ENCODE measurements around the gene CTDSP2. TPM values are rescaled to one million over a fixed set of nuclear protein-coding genes. Genes with fewer than 3 reads are reported as not detected.
A peak's percentile ranks its signal among the peaks of the same experiment; 100 is the strongest.

The CTDSP2 gene
- total and polyA plus RNA-seq, 2 donors (not counting 3 experiments of a cell fraction or from before 2014, with no cell fraction given), result 142 to 146 TPM

GRCh38 chr12:57895389-57896114, 49.0 kb upstream of the CTDSP2 start:
- no peak for FAIRE-seq
- H3K4me1 ChIP-seq (ENCODE audit: control insufficient read depth, extremely low read depth, insufficient read depth, low read length), result peaks cover 32% of the 10 kb centered on the region
- H2AFZ ChIP-seq (ENCODE audit: low read depth, low read length), result peak overlapping the region; percentile 94

More at GRCh38 chr12:57895389-57896114, 49.0 kb upstream of the CTDSP2 start:
- H4K20me1 ChIP-seq (replicated peaks; ENCODE audit: control insufficient read depth, extremely low read depth, insufficient read depth, low read length), result no peaks in the 10 kb centered on the region
- ChIA-PET POLR2A (interaction anchor here (1.6 to 2.2 kb wide), 4 partner anchors 31 to 93 kb away, joined by 3 to 18 read pairs (median 5); partner anchors contain the start of genes ATP23 and CTDSP2), CTCF (interaction anchor here (0.8 to 7.5 kb wide), 10 partner anchors 22 to 129 kb away, joined by 3 to 139 read pairs (median 10); partner anchors contain the start of genes CTDSP2 and TSFM)
- H3K27ac ChIP-seq (ENCODE audit: insufficient read depth, low read depth, low read length), result no peak overlapping the region
- dilution Hi-C loops (cut with MboI; ENCODE audit: extremely low pct_ligation_motif_present, low sequenced_read_pairs), result no loop called here
- no peak for TF ChIP-seq POLR2A (IDR thresholded peaks at IDR 0.05; ENCODE audit: low read depth, low read length)
- TF ChIP-seq POLR2AphosphoS5 (IDR thresholded peaks at IDR 0.05; ENCODE audit: insufficient read depth, low read depth, low read length), result no peak
- no peak for TF ChIP-seq GATA2 (IDR thresholded peaks at IDR 0.05; ENCODE audit: insufficient read depth, insufficient read length, low read depth, low read length)
- TF ChIP-seq FOS (IDR thresholded peaks at IDR 0.05; ENCODE audit: borderline replicate concordance, insufficient read depth, low read length), result no peak
- no peak for TF ChIP-seq MAX (IDR thresholded peaks at IDR 0.05; ENCODE audit: insufficient read depth, insufficient read length)
- TF ChIP-seq CTCF (IDR thresholded peaks at IDR 0.05; ENCODE audit: extremely low read depth in 1 of 2, insufficient read depth in 1 of 2, low read depth in 1 of 2, low read length in 2 of 2), result no peak
- no peak for TF ChIP-seq JUN (IDR thresholded peaks at IDR 0.05; ENCODE audit: borderline replicate concordance, insufficient read depth, insufficient read length, low read depth)
- no peak for TF ChIP-seq EZH2 (IDR thresholded peaks at IDR 0.05; ENCODE audit: borderline replicate concordance, low read depth, low read length, severe bottlenecking)
- no peak for TF ChIP-seq MYC (IDR thresholded peaks at IDR 0.05; ENCODE audit: low read depth, low read length)
- no peaks in the 10 kb centered on the region for H3K36me3 ChIP-seq (ENCODE audit: control insufficient read depth in 2 of 2, extremely low read depth in 1 of 2, insufficient read depth in 2 of 2, low read length in 2 of 2)
- H3K9me3 ChIP-seq (replicated peaks; ENCODE audit: control insufficient read depth, insufficient read depth, low read length), result no peaks in the 10 kb centered on the region
- no peaks in the 10 kb centered on the region for H3K79me2 ChIP-seq (ENCODE audit: control insufficient read depth, insufficient read depth, low read length)
- BruUV-seq (replicated peaks), result no TSS peak
- H3K9me1 ChIP-seq (replicated peaks; ENCODE audit: control insufficient read depth, extremely low read depth, insufficient read depth, low read length), result no peaks in the 10 kb centered on the region
- DNase-seq (ENCODE audit: low read depth, low spot score), result no peak
- intact Hi-C loops (cut with micrococcal nuclease), result loop anchor here (1.0 to 2.0 kb wide), 2 partner anchors 31 to 64 kb away; no protein-coding TSS in a partner anchor
- H3K4me3 ChIP-seq (replicated peaks in 1 of 3; ENCODE audit: insufficient read depth in 1 of 3, low read depth in 1 of 3, low read length in 3 of 3), result no peak overlapping the region
- H3K9ac ChIP-seq (replicated peaks; ENCODE audit: extremely low read depth, insufficient read depth, low read length), result no peak overlapping the region
- no peak overlapping the region for H3K4me2 ChIP-seq (ENCODE audit: insufficient read depth, low read length)
- no peaks in the 10 kb centered on the region for H3K27me3 ChIP-seq (ENCODE audit: control insufficient read depth in 2 of 2, insufficient read depth in 2 of 2, low read length in 2 of 2)
